AG04449 (cell line): ENCODE results near the gene RHEX.

Experiments
- CTCF ChIA-PET: fragments of 350-600 bp; formaldehyde crosslinking; extraction: SDS; loops from one replicate; lab custom pipeline; 2021; ENCODE audit warnings: antibody characterized with exemption; lab: Yijun Ruan, JAX
- POLR2A ChIA-PET: fragments of 400-600, 350-600 bp; formaldehyde crosslinking; extraction: SDS; loops from one replicate; lab custom pipeline; 2020; ENCODE audit warnings: antibody characterized with exemption, inconsistent platforms; lab: Yijun Ruan, JAX
- DNase-seq: peaks from one replicate; pipeline ENCODE4 v3.0.0-alpha.2; 2010; ENCODE audit warnings: low read depth, low spot score
- H3K4me3 ChIP-seq: 2 replicates; pipeline ENCODE4 v1.5.1; 2011; ENCODE audit warnings: low read depth, mild to moderate bottlenecking, control low read depth, low read length
- CTCF ChIP-seq: IDR thresholded peaks from one replicate; pipeline ENCODE4 v1.5.1; 2011; ENCODE audit warnings: mild to moderate bottlenecking, moderate library complexity, low read length, control low read depth, inconsistent platforms; ENCODE audit not compliant: insufficient read depth; ENCODE audit errors: missing control alignments

RHEX gene

GRCh38 chr1:206010060-206010459, 42.9 kb upstream of the RHEX start:
- no peak overlapping the region for H3K4me3 ChIP-seq
- DNase-seq, result no peak
- ChIA-PET POLR2A (no interaction called here), CTCF (interaction anchor here (0.9 kb wide), 1 partner anchor 20 kb away, joined by 3 read pairs; no protein-coding TSS in a partner anchor)
- no peak for TF ChIP-seq CTCF

GRCh38 chr1:206011057-206011456, 41.9 kb upstream of the RHEX start:
- POLR2A ChIA-PET, result no interaction called here
- no peak overlapping the region for H3K4me3 ChIP-seq
- DNase-seq, result no peak
- CTCF ChIA-PET, result interaction anchor here (1.4 kb wide), 1 partner anchor 20 kb away, joined by 4 read pairs; no protein-coding TSS in a partner anchor
- TF ChIP-seq CTCF, result no peak

GRCh38 chr1:206012086-206012859, 40.7 kb upstream of the RHEX start:
- H3K4me3 ChIP-seq, result no peak overlapping the region
- ChIA-PET POLR2A (no interaction called here), CTCF (no interaction called here)
- DNase-seq, result no peak
- TF ChIP-seq CTCF, result no peak

GRCh38 chr1:206013026-206013795, 39.8 kb upstream of the RHEX start:
- H3K4me3 ChIP-seq, result no peak overlapping the region
- ChIA-PET POLR2A (no interaction called here), CTCF (interaction anchor here (0.7 kb wide), 1 partner anchor 29 kb away, joined by 3 read pairs; no protein-coding TSS in a partner anchor)
- DNase-seq, result no peak
- no peak for TF ChIP-seq CTCF

GRCh38 chr1:206014601-206015000, 38.4 kb upstream of the RHEX start:
- H3K4me3 ChIP-seq, result no peak overlapping the region
- TF ChIP-seq CTCF, result no peak
- ChIA-PET CTCF (interaction anchor here (1.1 to 2.3 kb wide), 3 partner anchors 16 to 96 kb away, joined by 3 to 13 read pairs (median 5); no protein-coding TSS in a partner anchor), POLR2A (no interaction called here)
- no peak for DNase-seq

- DNase-seq, result no peak
- POLR2A ChIA-PET, result no interaction called here
- no peak overlapping the region for H3K4me3 ChIP-seq
- CTCF ChIA-PET, result interaction anchor here (1.1 to 2.3 kb wide), 3 partner anchors 15 to 96 kb away, joined by 3 to 13 read pairs (median 5); no protein-coding TSS in a partner anchor
- no peak for TF ChIP-seq CTCF
These were observed 37.9 kb upstream of the RHEX start for GRCh38 chr1:206015071-206015470.
